Muscle of arm (tissue), 14 donors: ENCODE data around the gene ITGA4. TPM values are rescaled to one million over a fixed set of nuclear protein-coding genes. Genes with fewer than 3 reads are reported as not detected.
"Not testable (repeated sequence)": the region's sequence is repeated elsewhere in the genome, so short reads cannot be mapped to it uniquely, and the experiment has no call there.

Experiments used
- DNase-seq: peaks from one replicate; pipeline ENCODE4 v3.0.0-alpha.2; 2013
- long read RNA-seq, 11 donors: transcript quantifications; one replicate each; lab custom pipeline, GENCODE V29; 2026
- polyA plus RNA-seq, 12 donors: library from polyadenylated mRNA; unstranded; fragments of 120-200 nt; gene quantifications; one replicate each; pipeline ENCODE4 v1.2.1, GENCODE V29; 2013; ENCODE audit not compliant: insufficient read length in 12 of 12

The ITGA4 gene
- polyA plus RNA-seq: 10 to 100 TPM in 11 of 12 donors, not detected in 1; 13.0 to 41.6 (median 27.6) TPM
- long read RNA-seq, donor 1, full-length matches to known transcripts: 3 of 3 reads
- long read RNA-seq, donor 1, partial matches to known transcripts: 0 of 3 reads
- long read RNA-seq, donor 1, other reads (novel, unspliced or antisense): 0 of 3 reads
- long read RNA-seq, donor 2, full-length matches to known transcripts: 7 of 7 reads
- long read RNA-seq, donor 2, partial matches to known transcripts: 0 of 7 reads
- long read RNA-seq, donor 2, other reads (novel, unspliced or antisense): 0 of 7 reads
- long read RNA-seq, donor 3, full-length matches to known transcripts: 1 of 1 reads
- long read RNA-seq, donor 3, partial matches to known transcripts: 0 of 1 reads
- long read RNA-seq, donor 3, other reads (novel, unspliced or antisense): 0 of 1 reads
- long read RNA-seq, donor 4, full-length matches to known transcripts: 2 of 2 reads
- long read RNA-seq, donor 4, partial matches to known transcripts: 0 of 2 reads
- long read RNA-seq, donor 4, other reads (novel, unspliced or antisense): 0 of 2 reads
- long read RNA-seq, donor 5, full-length matches to known transcripts: 3 of 3 reads
- long read RNA-seq, donor 5, partial matches to known transcripts: 0 of 3 reads
- long read RNA-seq, donor 5, other reads (novel, unspliced or antisense): 0 of 3 reads
- long read RNA-seq, donor 6, full-length matches to known transcripts: 2 of 2 reads
- long read RNA-seq, donor 6, partial matches to known transcripts: 0 of 2 reads
- long read RNA-seq, donor 6, other reads (novel, unspliced or antisense): 0 of 2 reads
- long read RNA-seq, donor 7, full-length matches to known transcripts: 3 of 3 reads
- long read RNA-seq, donor 7, partial matches to known transcripts: 0 of 3 reads
- long read RNA-seq, donor 7, other reads (novel, unspliced or antisense): 0 of 3 reads
- long read RNA-seq, donor 8, full-length matches to known transcripts: 1 of 1 reads
- long read RNA-seq, donor 8, partial matches to known transcripts: 0 of 1 reads
- long read RNA-seq, donor 8, other reads (novel, unspliced or antisense): 0 of 1 reads
- long read RNA-seq, donor 9, full-length matches to known transcripts: 3 of 3 reads
- long read RNA-seq, donor 9, partial matches to known transcripts: 0 of 3 reads
- long read RNA-seq, donor 9, other reads (novel, unspliced or antisense): 0 of 3 reads
- long read RNA-seq, donor 10, full-length matches to known transcripts: 2 of 2 reads
- long read RNA-seq, donor 10, partial matches to known transcripts: 0 of 2 reads
- long read RNA-seq, donor 10, other reads (novel, unspliced or antisense): 0 of 2 reads
- long read RNA-seq, donor 11, full-length matches to known transcripts: 2 of 2 reads
- long read RNA-seq, donor 11, partial matches to known transcripts: 0 of 2 reads
- long read RNA-seq, donor 11, other reads (novel, unspliced or antisense): 0 of 2 reads

DNA sequence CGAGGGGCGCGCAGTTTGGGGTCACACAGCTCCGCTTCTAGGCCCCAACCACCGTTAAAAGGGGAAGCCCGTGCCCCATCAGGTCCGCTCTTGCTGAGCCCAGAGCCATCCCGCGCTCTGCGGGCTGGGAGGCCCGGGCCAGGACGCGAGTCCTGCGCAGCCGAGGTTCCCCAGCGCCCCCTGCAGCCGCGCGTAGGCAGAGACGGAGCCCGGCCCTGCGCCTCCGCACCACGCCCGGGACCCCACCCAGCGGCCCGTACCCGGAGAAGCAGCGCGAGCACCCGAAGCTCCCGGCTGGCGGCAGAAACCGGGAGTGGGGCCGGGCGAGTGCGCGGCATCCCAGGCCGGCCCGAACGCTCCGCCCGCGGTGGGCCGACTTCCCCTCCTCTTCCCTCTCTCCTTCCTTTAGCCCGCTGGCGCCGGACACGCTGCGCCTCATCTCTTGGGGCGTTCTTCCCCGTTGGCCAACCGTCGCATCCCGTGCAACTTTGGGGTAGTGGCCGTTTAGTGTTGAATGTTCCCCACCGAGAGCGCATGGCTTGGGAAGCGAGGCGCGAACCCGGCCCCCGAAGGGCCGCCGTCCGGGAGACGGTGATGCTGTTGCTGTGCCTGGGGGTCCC lies at the start of gene ITGA4:
TSS of gene ITGA4 (plus strand) at position 266 of the 620 bp plus-strand sequence. CDS start at position 535, 269 bp downstream.
- DNase-seq: peak; percentile 72

DNA sequence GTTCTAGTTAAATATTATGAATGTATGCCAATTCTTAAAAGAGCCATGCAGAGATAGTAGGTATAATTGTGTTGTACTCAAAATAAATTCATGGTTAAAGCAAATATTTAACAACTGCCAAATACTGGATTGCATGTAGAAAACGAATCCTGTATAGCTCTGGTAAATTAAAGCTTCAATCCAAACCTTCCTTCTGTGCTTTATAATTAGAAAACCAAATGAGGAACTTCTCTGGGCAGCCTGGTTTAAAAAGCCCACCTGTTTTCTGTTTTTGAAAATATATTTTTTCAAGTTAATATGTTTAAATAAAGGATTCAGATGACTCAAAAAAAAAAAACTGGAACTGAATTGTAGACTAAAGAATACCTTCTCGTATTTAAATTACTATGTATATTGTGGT lies 48.3 kb upstream of the ITGA4 start:
- DNase-seq: no peak

GRCh38 chr2:181411105-181411849 lies 45.9 kb upstream of the ITGA4 start:
- DNase-seq: peak; percentile 24

GRCh38 chr2:181419129-181419855 lies 37.9 kb upstream of the ITGA4 start:
- no peak for DNase-seq

DNA sequence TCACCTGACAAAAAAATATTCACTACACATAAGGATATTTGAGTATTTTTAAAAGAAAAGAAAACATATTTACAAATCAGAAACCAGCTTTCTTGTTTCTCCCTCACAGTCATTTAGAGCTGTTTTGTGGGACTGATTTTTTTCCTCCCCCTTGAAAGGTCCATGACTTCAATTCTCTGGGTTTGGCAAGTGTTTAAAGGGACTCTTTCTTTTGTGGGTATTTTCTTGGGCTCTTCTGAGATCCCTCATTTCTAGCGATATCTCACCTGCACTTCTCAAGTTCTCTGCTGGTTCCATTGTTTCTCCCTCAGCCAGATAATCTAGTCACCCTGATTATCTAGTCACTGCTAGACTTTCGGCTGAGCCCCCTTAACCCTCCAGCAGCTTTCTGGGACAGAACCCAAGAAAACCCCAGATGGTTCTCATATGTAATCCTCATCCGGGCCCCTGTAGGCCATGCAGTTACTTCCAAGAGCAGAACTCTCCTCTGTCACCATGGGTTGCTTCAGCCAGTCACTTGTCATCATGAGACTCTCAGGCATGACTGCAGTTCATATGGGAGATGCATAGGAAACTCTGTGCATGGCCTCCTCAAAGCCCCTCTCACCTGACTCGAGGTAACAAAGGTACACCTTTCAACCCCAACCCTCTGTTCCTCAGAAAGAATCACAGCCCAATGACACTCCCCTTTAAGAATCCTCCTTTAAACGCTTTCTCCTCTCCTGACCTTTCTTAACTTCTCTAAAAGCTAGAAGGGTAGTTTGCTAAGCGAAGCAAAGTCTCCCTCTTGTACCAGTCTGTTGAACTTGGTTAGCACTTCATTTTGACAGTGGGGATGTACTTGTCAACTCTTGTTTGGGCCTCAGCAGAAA lies 36.7 kb upstream of the ITGA4 start:
- no peak for DNase-seq

DNA sequence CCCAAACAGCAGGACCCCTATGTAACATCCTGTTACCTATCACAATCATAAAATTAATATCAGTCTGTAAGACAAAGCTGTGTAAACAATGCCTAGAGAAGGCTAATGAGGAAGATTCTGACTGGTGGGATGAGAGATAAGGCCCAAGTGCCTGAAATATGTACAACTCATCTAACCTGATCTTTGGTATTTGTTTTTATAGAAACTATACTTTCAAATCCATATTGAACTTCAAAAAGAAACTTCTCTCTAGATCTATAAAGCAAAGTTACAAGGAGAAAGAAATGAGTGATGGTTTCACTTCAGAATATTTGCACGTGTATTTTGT lies 36.1 kb upstream of the ITGA4 start:
- DNase-seq: no peak

- DNase-seq: no peak
Observed at GRCh38 chr2:181421464-181421863, 35.7 kb upstream of the ITGA4 start.

GRCh38 chr2:181426672-181427071 lies 30.5 kb upstream of the ITGA4 start:
- no peak for DNase-seq

DNA sequence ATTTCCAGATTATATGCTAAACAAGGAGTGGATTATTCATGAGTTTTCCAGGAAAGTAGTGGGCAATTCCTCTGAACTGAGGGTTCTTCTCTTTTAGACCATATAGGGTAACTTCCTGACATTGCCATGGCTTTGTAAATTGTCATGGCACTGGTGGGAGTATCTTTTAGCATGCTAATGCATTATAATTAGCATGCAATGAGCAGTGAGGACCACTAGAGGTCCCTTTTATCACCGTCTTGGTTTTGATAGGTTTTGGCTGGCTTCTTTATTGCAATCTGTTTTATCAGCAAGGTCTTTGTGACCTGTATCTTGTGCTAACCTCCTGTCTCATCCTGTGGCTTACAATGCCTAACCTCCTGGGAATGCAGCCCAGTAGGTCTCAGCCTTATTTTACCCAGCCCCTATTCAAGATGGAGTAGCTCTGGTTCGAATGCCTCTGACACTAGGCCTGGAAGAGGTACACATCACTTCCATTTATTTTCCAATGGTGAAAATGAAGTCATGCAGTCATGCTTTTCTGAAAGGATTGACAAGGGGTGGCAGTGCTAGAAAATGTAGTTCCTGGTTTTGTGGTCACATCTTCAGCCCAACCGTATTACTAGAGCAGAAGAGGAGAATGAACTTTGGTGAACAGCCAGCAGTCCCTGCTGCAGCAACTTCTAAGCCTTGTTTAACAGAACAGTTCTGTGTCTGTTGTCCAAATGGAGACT lies 26.6 kb upstream of the ITGA4 start:
- peak; percentile 7 for DNase-seq

GRCh38 chr2:181431674-181432073 lies 25.5 kb upstream of the ITGA4 start:
- no peak for DNase-seq

GRCh38 chr2:181438261-181438660 lies 18.9 kb upstream of the ITGA4 start:
- DNase-seq: no peak

GRCh38 chr2:181440344-181440743 lies 16.8 kb upstream of the ITGA4 start:
- no peak for DNase-seq

- DNase-seq: no peak
Observed at GRCh38 chr2:181440919-181441318, 16.3 kb upstream of the ITGA4 start.

- no peak for DNase-seq
Observed at GRCh38 chr2:181441670-181442069, 15.5 kb upstream of the ITGA4 start.

- no peak for DNase-seq
Observed at GRCh38 chr2:181444654-181445053, 12.5 kb upstream of the ITGA4 start.

DNA sequence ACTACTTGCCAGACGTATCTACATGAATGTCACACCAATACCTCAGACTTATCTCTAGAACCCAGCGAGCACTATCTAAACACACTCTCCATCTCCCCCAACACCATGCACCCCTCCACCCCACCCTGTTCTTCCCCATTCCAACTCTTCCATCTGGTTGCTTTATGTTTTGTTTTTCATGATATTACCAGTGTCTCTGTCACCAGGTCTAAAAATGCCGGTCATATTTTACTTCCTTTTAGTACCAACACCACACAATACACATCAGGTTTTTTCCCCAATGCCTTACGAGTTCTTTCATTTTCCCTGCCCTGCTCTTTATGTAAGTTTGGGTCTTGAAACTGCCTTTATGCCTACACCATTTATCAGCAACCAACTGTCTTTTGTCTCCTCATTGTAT lies 10.2 kb upstream of the ITGA4 start:
- DNase-seq: no peak

DNA sequence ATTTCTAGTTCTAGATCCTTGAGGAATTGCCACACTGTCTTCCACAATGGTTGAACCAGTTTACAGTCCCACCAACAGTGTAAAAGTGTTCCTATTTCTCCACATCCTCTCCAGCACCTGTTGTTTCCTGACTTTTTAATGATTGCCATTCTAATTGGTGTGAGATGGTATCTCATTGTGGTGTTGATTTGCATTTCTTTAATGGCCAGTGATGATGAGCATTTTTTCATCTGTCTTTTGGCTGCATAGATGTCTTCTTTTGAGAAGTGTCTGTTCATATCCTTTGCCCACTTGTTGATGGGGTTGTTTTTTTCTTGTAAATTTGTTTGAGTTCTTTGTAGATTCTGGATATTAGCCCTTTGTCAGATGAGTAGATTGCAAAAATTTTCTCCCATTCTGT lies 7.9 kb upstream of the ITGA4 start:
- DNase-seq: not testable (repeated sequence)
